Heart left ventricle (tissue), 13 donors: ENCODE data around the gene ABCA6.

Source experiments
- POLR2A ChIP-seq, 2 donors: fragments of 450-650 bp; IDR thresholded peaks; one replicate each; pipeline ENCODE4 v1.6.1; 2017; ENCODE audit warnings: antibody characterized with exemption in 2 of 2, mild to moderate bottlenecking in 2 of 2, moderate library complexity in 2 of 2
- TF ChIP-seq, protein P1 (sequence below), 12 donors: fragments of 200-600 bp; sonication (generic) in 4 of 12; IDR thresholded peaks; one replicate each; pipeline versions ENCODE4 v1.5.0 to v1.8.0; 2018 to 2022; ENCODE audit warnings: antibody characterized with exemption in 12 of 12, mild to moderate bottlenecking in 5 of 12
- donor health status: ischemic (EF 13 %, LVEDD 7.1; RV severe dilation, severe dysfunction).
- donor health status: DM: no; HTN: yes; CAD: no.
- donor health status: DM: no; HTN: no; CAD: no.
- donor health status: ischemic (EF 25% LVEDD 6.9; RV normal size, moderate dysfunction).
- donor health status: ischemic (EF 25% LVEDD 5.7; RV mildly dilated, moderate dysfunction).
- donor health status: ischemic (EF 35%, LVEDD 5.7; RV mildly dilated, moderate dysfunction).
- donor health status: nonischemic (EF 11% LVEDD 7.7; RV severe dilation, severe dysfunction).
- donor health status: DM: yes; HTN: yes; CAD: no.
- donor health status: PGD.
- donor health status: ischemic (EF 29% LVEDD 5.4; RV normal size, mild dysfunction).
- donor health status: nonischemic (EF 23%, LVEDD 6.1; RV moderate dilation, normal function).

DNA sequence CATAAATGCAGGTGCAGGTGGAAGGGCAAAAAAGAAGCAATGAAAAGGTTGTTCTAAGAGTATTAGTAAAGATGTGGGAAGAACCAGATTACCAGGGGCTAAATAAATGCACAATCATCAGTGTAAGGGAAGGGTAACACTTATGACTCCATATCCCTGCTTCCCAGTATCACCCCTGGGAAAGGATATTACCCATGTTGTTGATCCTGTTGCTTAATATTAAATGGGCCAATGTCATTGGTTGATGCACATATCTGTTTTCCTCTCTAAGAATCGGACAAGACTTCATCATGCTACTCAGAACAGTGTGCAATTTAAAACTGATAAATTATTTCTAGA, 34.7 kb upstream of the ABCA6 start:
- TF ChIP-seq POLR2A (IDR thresholded peaks at IDR 0.05): no peak
- TF ChIP-seq, protein P1, sequence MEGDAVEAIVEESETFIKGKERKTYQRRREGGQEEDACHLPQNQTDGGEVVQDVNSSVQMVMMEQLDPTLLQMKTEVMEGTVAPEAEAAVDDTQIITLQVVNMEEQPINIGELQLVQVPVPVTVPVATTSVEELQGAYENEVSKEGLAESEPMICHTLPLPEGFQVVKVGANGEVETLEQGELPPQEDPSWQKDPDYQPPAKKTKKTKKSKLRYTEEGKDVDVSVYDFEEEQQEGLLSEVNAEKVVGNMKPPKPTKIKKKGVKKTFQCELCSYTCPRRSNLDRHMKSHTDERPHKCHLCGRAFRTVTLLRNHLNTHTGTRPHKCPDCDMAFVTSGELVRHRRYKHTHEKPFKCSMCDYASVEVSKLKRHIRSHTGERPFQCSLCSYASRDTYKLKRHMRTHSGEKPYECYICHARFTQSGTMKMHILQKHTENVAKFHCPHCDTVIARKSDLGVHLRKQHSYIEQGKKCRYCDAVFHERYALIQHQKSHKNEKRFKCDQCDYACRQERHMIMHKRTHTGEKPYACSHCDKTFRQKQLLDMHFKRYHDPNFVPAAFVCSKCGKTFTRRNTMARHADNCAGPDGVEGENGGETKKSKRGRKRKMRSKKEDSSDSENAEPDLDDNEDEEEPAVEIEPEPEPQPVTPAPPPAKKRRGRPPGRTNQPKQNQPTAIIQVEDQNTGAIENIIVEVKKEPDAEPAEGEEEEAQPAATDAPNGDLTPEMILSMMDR (IDR thresholded peaks at IDR 0.05): no peak
